Glomerular endothelial cell (primary cell): ENCODE data around the gene SUOX. TPM values are rescaled to one million over a fixed set of nuclear protein-coding genes. Genes with fewer than 3 reads are reported as not detected.
"Not testable (repeated sequence)": the region's sequence is repeated elsewhere in the genome, so short reads cannot be mapped to it uniquely, and the experiment has no call there.

Source experiments
- DNase-seq: peaks from one replicate; pipeline ENCODE4 v3.0.0-alpha.2; 2011; ENCODE audit warnings: low read depth, low spot score; ENCODE audit errors: extremely low read depth
- total RNA-seq: library from RNA; depleted of rRNA; stranded (reverse); fragments of >200 nt; gene quantifications from 2 replicates; pipeline ENCODE4 v1.2.3, GENCODE V29; 2015

The SUOX gene
- total RNA-seq, 1 donor from 2014 or later, result 13.3 TPM

DNA sequence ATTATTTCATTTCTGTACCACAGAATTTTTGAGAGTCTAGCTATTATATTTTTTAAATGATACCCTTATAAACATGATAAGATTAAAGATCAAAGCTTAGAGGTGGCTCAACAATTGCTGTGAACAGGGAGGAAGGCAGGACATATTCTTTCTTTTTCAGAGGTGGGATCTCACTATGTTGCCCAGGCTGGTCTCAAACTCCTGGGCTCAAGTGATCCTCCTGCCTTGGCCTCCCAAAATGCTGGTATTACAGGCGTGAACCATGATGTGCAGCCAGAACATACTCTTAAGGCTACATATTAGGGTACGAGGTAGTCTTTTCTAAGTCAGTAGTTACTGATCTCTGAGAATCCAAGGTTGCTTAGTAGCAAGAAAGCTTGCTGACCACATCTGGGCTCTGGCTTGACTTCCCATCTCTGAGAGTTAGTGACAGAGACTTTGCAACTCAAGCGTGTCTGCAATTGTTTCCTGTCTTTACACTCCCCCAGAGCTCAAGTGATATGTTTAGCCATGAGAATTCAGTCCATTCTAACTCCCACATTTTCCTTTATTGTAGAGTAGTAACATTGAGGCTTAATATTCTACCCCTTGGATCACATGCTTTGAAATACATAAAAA, 14.6 kb upstream of the SUOX start:
- no peak for DNase-seq

DNA sequence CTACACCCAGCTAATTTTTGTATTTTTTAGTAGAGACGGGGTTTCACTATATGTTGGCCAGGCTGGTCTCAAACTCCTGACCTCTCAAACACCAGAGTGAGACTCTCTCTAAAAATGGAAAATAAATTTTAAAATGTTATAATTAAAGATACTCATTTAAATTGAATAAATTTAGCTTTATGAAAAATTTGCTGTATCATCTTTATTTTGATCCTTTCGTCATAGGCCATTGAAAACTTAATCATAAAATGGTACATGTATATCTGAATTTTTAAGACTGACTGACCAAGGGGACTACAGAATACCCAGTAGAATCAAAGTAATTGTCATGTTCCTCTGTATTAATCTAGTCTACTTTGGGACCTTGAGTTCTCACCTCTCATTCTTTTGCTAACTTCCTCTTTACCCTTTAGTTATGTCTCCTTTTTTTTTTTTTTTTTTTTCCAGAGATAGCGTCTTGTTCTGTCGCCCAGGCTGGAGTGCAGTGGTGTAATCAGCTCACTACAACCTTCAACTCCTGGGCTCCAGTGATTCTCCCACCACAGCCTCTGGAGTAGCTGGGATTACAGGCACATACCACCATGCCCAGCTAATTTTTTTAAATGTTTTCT, 13.7 kb upstream of the SUOX start:
- DNase-seq, result no peak

GRCh38 chr12:55984861-55985260, 12.2 kb upstream of the SUOX start:
- no peak for DNase-seq

DNA sequence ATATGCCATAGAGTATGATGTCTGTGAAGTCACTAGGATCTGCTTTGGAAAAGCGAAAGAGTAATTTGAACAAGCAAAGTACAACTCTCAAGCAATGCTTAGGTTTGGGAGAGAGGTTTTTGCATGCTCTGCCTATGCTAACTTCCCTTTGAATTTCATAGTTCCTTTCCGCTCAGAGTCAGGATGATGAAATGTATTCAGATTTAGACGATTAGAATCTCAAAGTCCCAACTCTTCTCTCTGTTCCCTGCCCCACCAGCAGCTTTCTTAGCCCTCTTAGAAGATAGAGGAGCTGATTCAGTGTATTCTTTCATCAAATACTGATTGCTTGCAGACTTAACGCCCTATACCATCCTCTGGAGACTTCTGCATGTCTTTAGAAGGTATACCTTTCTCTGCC, 11.7 kb upstream of the SUOX start:
- no peak for DNase-seq

DNA sequence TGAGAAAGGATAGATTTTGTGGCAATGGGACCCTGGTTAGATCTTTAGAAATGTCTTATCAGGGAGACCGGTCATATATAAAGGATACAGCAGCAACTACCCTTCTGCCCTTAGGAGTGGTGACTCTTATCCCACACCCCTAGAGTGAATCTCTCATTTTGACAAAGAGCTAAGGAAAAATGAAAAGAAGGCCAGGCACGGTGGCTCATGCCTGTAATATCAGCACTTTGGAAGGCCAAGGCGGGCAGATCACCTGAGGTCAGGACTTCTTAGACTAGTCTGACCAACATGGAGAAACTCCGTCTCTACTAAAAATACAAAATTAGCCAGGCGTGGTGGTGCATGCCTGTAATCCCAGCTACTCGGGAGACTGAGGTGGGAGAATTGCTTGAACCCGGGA, 11.1 kb upstream of the SUOX start:
- not testable (repeated sequence) for DNase-seq

DNA sequence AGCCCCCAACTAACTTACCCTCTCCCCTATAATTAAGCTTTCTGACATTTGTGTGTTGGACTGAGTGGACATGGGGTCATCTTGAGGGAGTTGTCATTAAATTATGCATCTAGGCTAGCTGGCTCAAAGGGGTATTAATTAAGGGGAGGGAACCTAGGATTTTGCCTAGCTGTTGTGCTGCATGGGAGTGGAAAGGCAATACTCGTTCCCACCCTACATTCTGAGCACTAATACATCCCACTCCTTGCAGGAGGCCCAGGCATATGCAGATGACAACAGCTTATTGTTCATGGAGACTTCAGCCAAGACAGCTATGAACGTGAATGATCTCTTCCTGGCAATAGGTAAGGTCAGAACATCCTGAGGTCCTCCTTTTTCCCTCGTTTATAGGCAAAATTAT, 6.0 kb upstream of the SUOX start:
- DNase-seq, result no peak

- no peak for DNase-seq
Observed at GRCh38 chr12:55993230-55993853, 3.7 kb upstream of the SUOX start.

GRCh38 chr12:55995366-55995765, 1.7 kb upstream of the SUOX start:
- no peak for DNase-seq

DNA sequence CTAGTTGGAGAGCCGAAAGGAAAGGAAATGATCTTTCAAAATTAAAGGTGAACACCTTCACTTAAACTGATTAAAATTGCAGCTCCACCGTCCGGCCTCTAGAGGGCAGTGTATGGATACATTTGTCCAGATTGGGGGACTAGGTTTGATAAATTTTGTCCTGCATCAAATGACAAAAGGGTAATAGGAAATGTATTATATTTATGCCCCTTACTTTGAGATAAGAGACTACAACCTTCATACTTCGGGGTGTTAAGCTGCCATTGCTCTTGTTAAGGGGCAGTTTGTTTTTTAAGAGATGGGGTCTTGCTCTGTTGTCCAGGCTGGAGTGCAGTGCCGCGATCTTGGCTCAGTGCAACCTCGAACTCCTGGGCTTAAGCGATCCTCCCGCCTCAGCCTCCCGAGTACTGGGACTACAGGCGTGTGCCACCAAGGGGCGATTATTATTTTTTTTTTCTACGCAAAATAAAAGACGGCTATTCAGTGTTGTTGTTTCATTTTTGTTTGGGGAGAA, 818 bp upstream of the SUOX start:
- DNase-seq, result no peak

- DNase-seq, result no peak
Observed at GRCh38 chr12:55997535-55997859, 421 bp downstream of the SUOX start.

- DNase-seq, result not testable (repeated sequence)
Observed at GRCh38 chr12:55999522-55999921, 2.4 kb downstream of the SUOX start.

GRCh38 chr12:55999999-56000540, 3.0 kb downstream of the SUOX start:
- not testable (repeated sequence) for DNase-seq

DNA sequence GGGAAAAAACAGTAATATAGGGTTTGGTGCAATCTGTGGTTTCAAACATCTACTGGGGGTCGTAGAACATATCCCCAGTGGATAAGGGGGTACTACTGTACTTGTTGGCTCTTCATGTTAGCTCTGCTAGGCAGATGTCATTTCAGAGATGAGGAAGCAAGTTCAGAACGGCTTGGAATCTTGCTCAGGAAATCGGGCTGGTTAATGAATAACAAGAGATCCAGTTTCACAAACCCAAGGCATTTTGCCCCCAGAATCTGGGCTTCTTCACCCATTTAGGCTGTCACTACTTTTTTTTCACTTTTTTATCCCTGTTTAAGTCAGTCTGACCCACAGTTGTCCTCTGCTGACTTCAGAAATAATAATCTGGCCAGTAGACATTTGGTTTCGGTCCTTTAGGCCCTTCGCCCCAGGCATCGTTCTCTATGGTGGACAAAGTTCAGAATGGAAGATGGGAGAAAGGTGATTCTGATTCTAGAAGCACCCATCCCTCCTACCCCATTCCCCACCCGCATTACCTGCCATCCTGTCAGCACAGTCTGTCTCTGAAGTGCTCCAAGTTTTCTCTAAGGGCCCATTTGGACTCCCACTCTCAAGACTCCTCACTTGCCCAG, 4.5 kb downstream of the SUOX start:
- no peak for DNase-seq

GRCh38 chr12:56003376-56003775, 6.3 kb downstream of the SUOX start:
- DNase-seq, result not testable (repeated sequence)

DNA sequence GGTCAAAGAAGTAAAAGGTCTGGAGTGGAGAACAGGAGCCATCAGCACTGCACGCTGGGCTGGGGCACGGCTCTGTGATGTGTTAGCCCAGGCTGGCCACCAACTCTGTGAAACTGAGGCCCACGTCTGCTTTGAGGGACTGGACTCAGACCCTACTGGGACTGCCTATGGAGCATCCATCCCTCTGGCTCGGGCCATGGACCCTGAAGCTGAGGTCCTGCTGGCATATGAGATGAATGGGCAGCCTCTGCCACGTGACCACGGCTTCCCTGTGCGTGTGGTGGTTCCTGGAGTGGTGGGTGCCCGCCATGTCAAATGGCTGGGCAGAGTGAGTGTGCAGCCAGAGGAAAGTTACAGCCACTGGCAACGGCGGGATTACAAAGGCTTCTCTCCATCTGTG, 7.1 kb downstream of the SUOX start:
- DNase-seq, result no peak

DNA sequence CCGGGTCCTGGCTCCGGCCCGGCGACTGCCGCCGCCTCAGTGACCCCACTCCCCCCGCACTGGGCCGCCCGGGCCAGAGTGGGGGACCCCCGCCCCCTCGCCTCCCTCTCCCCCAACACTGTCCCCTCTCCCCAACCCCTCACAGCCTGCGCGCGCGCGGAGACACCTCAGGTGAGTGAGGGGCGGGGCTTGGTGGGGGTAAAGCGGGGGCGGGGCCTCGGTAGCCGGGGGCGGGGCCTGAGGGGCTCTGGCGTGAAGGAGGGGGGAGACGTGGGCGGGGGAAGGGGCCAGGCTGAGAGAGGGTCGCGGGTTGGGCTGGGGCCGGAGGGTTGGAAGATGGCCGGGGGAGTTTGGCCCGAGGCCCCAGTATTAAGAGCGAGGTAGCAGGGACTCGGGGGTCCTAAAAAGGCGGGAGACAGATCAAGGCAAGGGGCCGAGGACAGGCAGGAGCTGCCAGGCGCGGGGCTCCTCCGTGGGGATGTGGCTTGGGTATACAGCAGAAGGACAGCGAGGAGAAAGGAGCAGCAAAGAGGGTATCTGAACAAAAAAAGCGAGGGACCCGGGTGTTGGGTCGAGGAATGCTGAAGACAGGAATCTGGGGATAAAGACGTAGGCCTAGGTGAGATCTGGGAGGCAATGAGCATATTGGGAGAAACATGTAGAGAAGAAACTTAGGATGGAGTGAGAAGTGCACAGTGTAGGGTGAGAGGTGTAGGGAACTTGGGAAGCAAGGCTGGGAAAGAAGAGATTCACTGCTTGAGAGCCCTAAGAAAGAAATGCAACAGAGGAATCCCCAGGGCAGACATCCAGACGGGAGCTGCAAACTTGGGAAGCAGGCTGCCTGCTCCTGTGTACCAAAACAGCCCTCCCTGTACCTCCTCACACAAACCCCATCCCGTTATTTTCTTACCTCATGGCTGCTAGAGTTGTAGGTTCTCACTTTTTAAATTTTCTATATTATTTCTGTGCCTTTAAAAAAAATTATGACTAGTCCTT, 10.8 kb downstream of the SUOX start:
- no peak for DNase-seq

DNA sequence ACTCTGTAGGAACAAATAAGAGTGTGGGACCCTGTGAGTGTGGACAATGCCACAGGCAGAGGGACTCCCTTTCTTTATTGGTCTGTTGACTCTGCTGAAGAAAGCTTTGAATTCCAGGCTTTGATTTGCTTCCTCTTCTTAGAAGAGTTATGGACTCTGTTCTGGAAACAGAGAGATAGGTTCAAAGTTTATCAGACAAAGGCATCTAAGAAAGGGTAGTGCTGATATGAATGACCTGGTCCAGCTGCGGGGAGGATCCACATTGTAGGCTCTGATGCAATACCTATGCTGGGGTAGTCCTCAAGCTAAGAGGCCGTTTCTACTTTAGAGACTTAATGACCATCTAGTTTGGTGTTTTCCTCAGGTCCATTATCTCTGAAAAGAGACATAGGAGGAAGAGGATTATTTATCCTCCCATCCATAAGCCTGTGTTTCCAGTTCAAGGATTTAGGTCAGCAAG, 13.1 kb downstream of the SUOX start:
- no peak for DNase-seq

GRCh38 chr12:56011509-56012090, 14.5 kb downstream of the SUOX start:
- DNase-seq, result no peak

- no peak for DNase-seq
Observed at GRCh38 chr12:56013482-56013881, 16.4 kb downstream of the SUOX start.

- no peak for DNase-seq
Observed at GRCh38 chr12:56014205-56014604, 17.1 kb downstream of the SUOX start.
